A549 (cell line): Measurements from ENCODE around the gene TFPI2. TPM values are rescaled to one million over a fixed set of nuclear protein-coding genes. Genes with fewer than 3 reads are reported as not detected.

Experiments
- ATAC-seq, 2 experiments: fragments of 200-7000 bp in 1 of 2; fragments of >200 bp in 1 of 2; cut with Nextera tagmentation in 1 of 2; cut with Tn5 transposase in 1 of 2; 3 replicates each; pipeline versions ENCODE4 v1.8.0 to v1.9.1; 2018 to 2020; ENCODE audit warnings: mild to moderate bottlenecking in 1 of 2, moderate library complexity in 1 of 2
- CTCF ChIA-PET: fragments of 300-600 bp; sonication (Branson Sonifier 250); formaldehyde crosslinking; extraction: SDS; loops from one replicate; lab custom pipeline; 2021; ENCODE audit warnings: antibody characterized with exemption, inconsistent platforms; lab: Yijun Ruan, JAX
- POLR2A ChIA-PET: fragments of 350-600 bp; formaldehyde crosslinking; extraction: SDS; loops from one replicate; lab custom pipeline; 2021; ENCODE audit warnings: antibody characterized with exemption, inconsistent platforms; lab: Yijun Ruan, JAX
- DNase-seq, 2 experiments: peaks; one replicate each; pipeline versions ENCODE4 v3.0.0 to v3.0.0-alpha.2; 2011 to 2016; ENCODE audit warnings: low read depth in 1 of 2, low spot score in 1 of 2
- FAIRE-seq: peaks from 2 replicates; lab custom pipeline; 2011; peaks lifted over from hg19 to GRCh38; lab: Jason Lieb, UNC
- H3K27ac ChIP-seq, 2 experiments: fragments of >200 bp; sonication (Bioruptor Twin); formaldehyde crosslinking; 3 replicates each; pipeline ENCODE4 v1.5.1; 2016 to 2017
- H3K4me1 ChIP-seq: fragments of >200 bp; sonication (Bioruptor Twin); formaldehyde crosslinking; 3 replicates; pipeline ENCODE4 v1.6.1; 2016
- H3K4me2 ChIP-seq: fragments of >200 bp; sonication (Bioruptor Twin); formaldehyde crosslinking; 3 replicates; pipeline ENCODE4 v1.6.1; 2016
- H3K4me3 ChIP-seq: fragments of >200 bp; sonication (Bioruptor Twin); formaldehyde crosslinking; 3 replicates; pipeline ENCODE4 v1.5.1; 2016
- H3K9me3 ChIP-seq: fragments of >200 bp; sonication (Bioruptor Twin); formaldehyde crosslinking; 3 replicates; pipeline ENCODE4 v1.6.1; 2016
- CEBPB ChIP-seq, 2 experiments: fragments of >200 bp in 1 of 2; sonication (Bioruptor Twin) in 1 of 2; formaldehyde crosslinking in 1 of 2; IDR thresholded peaks; 2 replicates each; pipeline ENCODE4 v1.6.1; 2012 to 2016
- EP300 ChIP-seq, 2 experiments: fragments of >200 bp; sonication (Bioruptor Twin); formaldehyde crosslinking; IDR thresholded peaks; 2 replicates in 1 of 2; 3 replicates in 1 of 2; pipeline ENCODE4 v1.6.1; 2016 to 2017
- GATA3 ChIP-seq: IDR thresholded peaks from 2 replicates; pipeline ENCODE4 v1.6.1; 2012; ENCODE audit warnings: borderline replicate concordance
- JUN ChIP-seq, 2 experiments: fragments of >200 bp; sonication (Bioruptor Twin); formaldehyde crosslinking; IDR thresholded peaks; 2 replicates in 1 of 2; 3 replicates in 1 of 2; pipeline ENCODE4 v1.6.1; 2016 to 2017
- KDM5A ChIP-seq: fragments of 200-600 bp; sonication (generic); IDR thresholded peaks from 2 replicates; pipeline ENCODE4 v1.6.1; 2016; ENCODE audit warnings: antibody characterized with exemption, mild to moderate bottlenecking
- MAZ ChIP-seq: fragments of 150-350 bp; IDR thresholded peaks from 2 replicates; pipeline ENCODE4 v1.6.1; 2014; ENCODE audit warnings: antibody characterized with exemption, low read depth, low read length, borderline replicate concordance
- MYC ChIP-seq: IDR thresholded peaks from 2 replicates; pipeline ENCODE4 v1.6.1; 2012; ENCODE audit warnings: mild to moderate bottlenecking, inconsistent platforms, low read length, improper control_type of control experiment, borderline replicate concordance
- PHF8 ChIP-seq: fragments of 200-600 bp; sonication (generic); IDR thresholded peaks from 2 replicates; pipeline ENCODE4 v1.6.1; 2016; ENCODE audit warnings: low read depth, mild to moderate bottlenecking, antibody characterized with exemption, moderate library complexity, borderline replicate concordance
- POLR2A ChIP-seq: IDR thresholded peaks from 2 replicates; pipeline ENCODE4 v1.6.1; 2012; ENCODE audit warnings: mild to moderate bottlenecking, low read length
- POLR2AphosphoS2 ChIP-seq: conservative IDR thresholded peaks from 2 replicates; pipeline ENCODE4 v1.6.1; 2012; ENCODE audit warnings: low read length, improper control_type of control experiment, inconsistent platforms
- RAD21 ChIP-seq, 2 experiments: fragments of >200 bp in 1 of 2; sonication (Bioruptor Twin) in 1 of 2; formaldehyde crosslinking in 1 of 2; IDR thresholded peaks in 1 of 2; conservative IDR thresholded peaks in 1 of 2; 2 replicates in 1 of 2; 3 replicates in 1 of 2; pipeline ENCODE4 v1.6.1; 2012 to 2018; ENCODE audit warnings: inconsistent platforms in 1 of 2
- RCOR1 ChIP-seq: fragments of 150-350 bp; IDR thresholded peaks from 2 replicates; pipeline ENCODE4 v1.6.1; 2014; ENCODE audit warnings: antibody characterized with exemption, low read length, low read depth
- RNF2 ChIP-seq: fragments of 200-600 bp; sonication (generic); IDR thresholded peaks from 2 replicates; pipeline ENCODE4 v1.6.1; 2016; ENCODE audit warnings: low read depth, mild to moderate bottlenecking, antibody characterized with exemption, moderate library complexity, borderline replicate concordance
- SREBF2 ChIP-seq: fragments of 450-650 bp; IDR thresholded peaks from 2 replicates; pipeline ENCODE4 v1.6.1; 2014; ENCODE audit warnings: mild to moderate bottlenecking, moderate library complexity
- TFCP2L1 ChIP-seq: fragments of 250-450 bp; sonication (Bioruptor Pico); IDR thresholded peaks from 2 replicates; pipeline ENCODE4 v1.5.0; 2021; ENCODE audit warnings: mild to moderate bottlenecking
- ZC3H11A ChIP-seq: fragments of 450-650 bp; IDR thresholded peaks from 2 replicates; pipeline ENCODE4 v1.6.1; 2014; ENCODE audit warnings: antibody characterized with exemption, mild to moderate bottlenecking
- ZSCAN20 ChIP-seq: fragments of 250-450 bp; sonication (Bioruptor Pico); IDR thresholded peaks from 2 replicates; pipeline ENCODE4 v1.8.0; 2022; ENCODE audit warnings: mild to moderate bottlenecking, moderate library complexity
- WGBS: methylation state at CpG from one replicate; pipeline ENCODE4 v1.1.6; 2017; ENCODE audit errors: missing lambda C conversion rate; 5-methylcytosine and 5-hydroxymethylcytosine counted together
- polyA plus RNA-seq, 4 experiments: library from polyadenylated mRNA; depleted of rRNA in 3 of 4; stranded (reverse); fragments of >200 nt; fragmentation: RNase III in 1 of 4; extraction: RNeasy Plus Mini Kit Qiagen cat#74134 plus additional on column Dnase treatment in 1 of 4; gene quantifications; 2 replicates in 3 of 4; 3 replicates in 1 of 4; pipeline ENCODE4 v1.2.3, GENCODE V29; 2011 to 2017
- TF ChIP-seq, protein P1 (sequence below): fragments of 450-650 bp; IDR thresholded peaks from 2 replicates; pipeline ENCODE4 v1.6.1; 2014; ENCODE audit warnings: antibody characterized with exemption
- TF ChIP-seq, protein P2 (sequence below): fragments of >200 bp; sonication (Bioruptor Twin); formaldehyde crosslinking; IDR thresholded peaks from 3 replicates; pipeline ENCODE4 v1.5.1; 2016
- TF ChIP-seq, protein P3 (sequence below): IDR thresholded peaks from 2 replicates; pipeline ENCODE4 v1.6.1; 2012; ENCODE audit warnings: low read depth, borderline replicate concordance
- TF ChIP-seq, protein P4 (sequence below): fragments of 200-600 bp; sonication (generic); IDR thresholded peaks from 2 replicates; pipeline ENCODE4 v1.6.1; 2016; ENCODE audit warnings: antibody characterized with exemption, mild to moderate bottlenecking, moderate library complexity

Gene TFPI2
- polyA plus RNA-seq, 2 of the 4 experiments (the other 2 are of a cell fraction), result 156 to 172 TPM

DNA sequence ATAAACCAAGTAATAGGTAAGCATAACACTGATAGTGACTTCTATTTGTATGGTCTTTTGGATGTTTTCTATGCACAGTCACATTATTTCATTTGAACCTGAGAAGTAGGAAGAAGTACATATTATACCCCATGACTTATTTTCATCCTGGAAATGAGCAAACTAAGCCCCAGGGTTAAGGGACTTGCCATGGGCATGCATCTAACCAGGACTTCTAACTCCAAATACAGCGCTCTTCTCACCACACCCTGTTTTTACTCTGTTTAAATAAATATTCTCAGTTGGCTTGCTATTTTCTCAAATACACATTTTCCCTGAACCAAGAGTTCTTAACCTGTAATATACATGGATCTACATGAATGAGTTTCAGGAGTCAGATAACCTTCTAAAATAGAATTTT, 47.3 kb upstream of the TFPI2 start:
- ChIA-PET CTCF (no interaction called here), POLR2A (no interaction called here)
- DNase-seq, result no peak
- Histone ChIP-seq H3K4me1 (no peaks in the 10 kb centered on the region), H3K27ac (no peak overlapping the region), H3K9me3 (no peaks in the 10 kb centered on the region), H3K4me3 (no peak overlapping the region), H3K4me2 (no peak overlapping the region)
- FAIRE-seq, result no peak
- TF ChIP-seq, protein P1, sequence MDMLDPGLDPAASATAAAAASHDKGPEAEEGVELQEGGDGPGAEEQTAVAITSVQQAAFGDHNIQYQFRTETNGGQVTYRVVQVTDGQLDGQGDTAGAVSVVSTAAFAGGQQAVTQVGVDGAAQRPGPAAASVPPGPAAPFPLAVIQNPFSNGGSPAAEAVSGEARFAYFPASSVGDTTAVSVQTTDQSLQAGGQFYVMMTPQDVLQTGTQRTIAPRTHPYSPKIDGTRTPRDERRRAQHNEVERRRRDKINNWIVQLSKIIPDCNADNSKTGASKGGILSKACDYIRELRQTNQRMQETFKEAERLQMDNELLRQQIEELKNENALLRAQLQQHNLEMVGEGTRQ, result no peak
- TF ChIP-seq MAZ (no peak), ZC3H11A (no peak; the same call in 1 of the 2 replicates)
- WGBS, result 89% methylated on average over 1 of the region's 1 CpG
- ATAC-seq, result no peak

DNA sequence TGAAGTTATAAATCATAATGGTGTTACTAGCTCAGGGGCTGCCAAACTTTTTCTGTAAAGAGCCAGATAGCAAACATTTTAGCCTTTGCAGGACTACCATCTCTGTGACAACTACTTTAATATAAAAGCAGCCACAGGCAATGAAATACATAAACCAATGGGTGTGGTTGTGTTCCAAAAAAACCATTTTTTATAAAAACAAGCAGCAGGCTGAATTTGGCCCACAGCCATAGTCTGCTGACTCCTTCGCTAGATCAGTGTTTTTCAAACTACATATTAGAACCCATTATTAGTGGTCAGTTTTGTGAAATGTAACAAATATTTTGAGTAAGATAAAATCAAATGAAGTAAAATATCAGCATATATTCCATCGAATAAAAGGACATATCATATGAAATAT, 44.5 kb upstream of the TFPI2 start:
- CTCF ChIA-PET, result no interaction called here
- no peak overlapping the region for H3K4me2 ChIP-seq
- 57% methylated on average over 2 of the region's 2 CpGs for WGBS
- no peaks in the 10 kb centered on the region for H3K9me3 ChIP-seq
- POLR2A ChIA-PET, result no interaction called here
- H3K4me3 ChIP-seq, result no peak overlapping the region
- FAIRE-seq (no peak), ATAC-seq (no peak), DNase-seq (no peak)
- H3K4me1 ChIP-seq, result no peaks in the 10 kb centered on the region
- H3K27ac ChIP-seq, result no peak overlapping the region
- TF ChIP-seq, protein P2, sequence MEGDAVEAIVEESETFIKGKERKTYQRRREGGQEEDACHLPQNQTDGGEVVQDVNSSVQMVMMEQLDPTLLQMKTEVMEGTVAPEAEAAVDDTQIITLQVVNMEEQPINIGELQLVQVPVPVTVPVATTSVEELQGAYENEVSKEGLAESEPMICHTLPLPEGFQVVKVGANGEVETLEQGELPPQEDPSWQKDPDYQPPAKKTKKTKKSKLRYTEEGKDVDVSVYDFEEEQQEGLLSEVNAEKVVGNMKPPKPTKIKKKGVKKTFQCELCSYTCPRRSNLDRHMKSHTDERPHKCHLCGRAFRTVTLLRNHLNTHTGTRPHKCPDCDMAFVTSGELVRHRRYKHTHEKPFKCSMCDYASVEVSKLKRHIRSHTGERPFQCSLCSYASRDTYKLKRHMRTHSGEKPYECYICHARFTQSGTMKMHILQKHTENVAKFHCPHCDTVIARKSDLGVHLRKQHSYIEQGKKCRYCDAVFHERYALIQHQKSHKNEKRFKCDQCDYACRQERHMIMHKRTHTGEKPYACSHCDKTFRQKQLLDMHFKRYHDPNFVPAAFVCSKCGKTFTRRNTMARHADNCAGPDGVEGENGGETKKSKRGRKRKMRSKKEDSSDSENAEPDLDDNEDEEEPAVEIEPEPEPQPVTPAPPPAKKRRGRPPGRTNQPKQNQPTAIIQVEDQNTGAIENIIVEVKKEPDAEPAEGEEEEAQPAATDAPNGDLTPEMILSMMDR, result no peak
- no peak for TF ChIP-seq POLR2AphosphoS2
- TF ChIP-seq PHF8, result no peak
- TF ChIP-seq RAD21 (conservative IDR thresholded peaks at IDR 0.05 in 1 of 2, IDR thresholded peaks at IDR 0.05 in 1 of 2), result no peak
- no peak for TF ChIP-seq RCOR1
- no peak for TF ChIP-seq MYC
- no peak for TF ChIP-seq GATA3
- no peak for TF ChIP-seq ZSCAN20 (CRISPR knock-in tag)
- no peak for TF ChIP-seq JUN (IDR thresholded peaks at IDR 0.05)
- TF ChIP-seq, protein P3, sequence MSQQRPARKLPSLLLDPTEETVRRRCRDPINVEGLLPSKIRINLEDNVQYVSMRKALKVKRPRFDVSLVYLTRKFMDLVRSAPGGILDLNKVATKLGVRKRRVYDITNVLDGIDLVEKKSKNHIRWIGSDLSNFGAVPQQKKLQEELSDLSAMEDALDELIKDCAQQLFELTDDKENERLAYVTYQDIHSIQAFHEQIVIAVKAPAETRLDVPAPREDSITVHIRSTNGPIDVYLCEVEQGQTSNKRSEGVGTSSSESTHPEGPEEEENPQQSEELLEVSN, result no peak
- TF ChIP-seq, protein P4, sequence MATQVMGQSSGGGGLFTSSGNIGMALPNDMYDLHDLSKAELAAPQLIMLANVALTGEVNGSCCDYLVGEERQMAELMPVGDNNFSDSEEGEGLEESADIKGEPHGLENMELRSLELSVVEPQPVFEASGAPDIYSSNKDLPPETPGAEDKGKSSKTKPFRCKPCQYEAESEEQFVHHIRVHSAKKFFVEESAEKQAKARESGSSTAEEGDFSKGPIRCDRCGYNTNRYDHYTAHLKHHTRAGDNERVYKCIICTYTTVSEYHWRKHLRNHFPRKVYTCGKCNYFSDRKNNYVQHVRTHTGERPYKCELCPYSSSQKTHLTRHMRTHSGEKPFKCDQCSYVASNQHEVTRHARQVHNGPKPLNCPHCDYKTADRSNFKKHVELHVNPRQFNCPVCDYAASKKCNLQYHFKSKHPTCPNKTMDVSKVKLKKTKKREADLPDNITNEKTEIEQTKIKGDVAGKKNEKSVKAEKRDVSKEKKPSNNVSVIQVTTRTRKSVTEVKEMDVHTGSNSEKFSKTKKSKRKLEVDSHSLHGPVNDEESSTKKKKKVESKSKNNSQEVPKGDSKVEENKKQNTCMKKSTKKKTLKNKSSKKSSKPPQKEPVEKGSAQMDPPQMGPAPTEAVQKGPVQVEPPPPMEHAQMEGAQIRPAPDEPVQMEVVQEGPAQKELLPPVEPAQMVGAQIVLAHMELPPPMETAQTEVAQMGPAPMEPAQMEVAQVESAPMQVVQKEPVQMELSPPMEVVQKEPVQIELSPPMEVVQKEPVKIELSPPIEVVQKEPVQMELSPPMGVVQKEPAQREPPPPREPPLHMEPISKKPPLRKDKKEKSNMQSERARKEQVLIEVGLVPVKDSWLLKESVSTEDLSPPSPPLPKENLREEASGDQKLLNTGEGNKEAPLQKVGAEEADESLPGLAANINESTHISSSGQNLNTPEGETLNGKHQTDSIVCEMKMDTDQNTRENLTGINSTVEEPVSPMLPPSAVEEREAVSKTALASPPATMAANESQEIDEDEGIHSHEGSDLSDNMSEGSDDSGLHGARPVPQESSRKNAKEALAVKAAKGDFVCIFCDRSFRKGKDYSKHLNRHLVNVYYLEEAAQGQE, result no peak
- TF ChIP-seq POLR2A, result no peak
- no peak for TF ChIP-seq TFCP2L1
- TF ChIP-seq CEBPB (IDR thresholded peaks at IDR 0.05), result no peak
- TF ChIP-seq, all 56 proteins: peak for 0

DNA sequence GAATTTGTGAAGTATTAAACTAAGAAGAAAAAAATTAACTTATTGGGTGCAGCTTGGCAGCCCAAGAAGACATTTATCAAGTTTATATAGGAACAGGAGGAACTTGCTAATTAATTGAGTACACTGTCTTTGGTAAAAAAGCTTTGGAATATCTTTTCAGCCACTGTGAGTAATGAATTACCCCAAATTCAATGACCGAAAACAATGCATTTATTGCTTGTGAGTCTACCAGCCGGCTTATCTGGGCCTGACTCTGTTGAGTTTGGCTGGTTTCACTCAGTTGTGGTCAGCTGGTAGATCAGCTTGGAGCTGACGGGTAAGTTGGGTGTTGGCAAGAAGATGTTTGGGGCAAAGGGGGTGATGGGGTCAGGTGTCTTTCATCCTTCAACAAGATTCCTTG, 42.6 kb upstream of the TFPI2 start:
- ChIA-PET POLR2A (no interaction called here), CTCF (no interaction called here)
- Histone ChIP-seq H3K4me1 (no peaks in the 10 kb centered on the region), H3K4me3 (no peak overlapping the region), H3K9me3 (no peaks in the 10 kb centered on the region), H3K27ac (no peak overlapping the region), H3K4me2 (no peak overlapping the region)
- 85% methylated on average over 3 of the region's 3 CpGs for WGBS
- no peak for ATAC-seq
- DNase-seq, result no peak
- no peak for FAIRE-seq
- TF ChIP-seq RNF2 (no peak), RAD21 (conservative IDR thresholded peaks at IDR 0.05 in 1 of 2, IDR thresholded peaks at IDR 0.05 in 1 of 2) (no peak), MYC (no peak), SREBF2 (no peak), KDM5A (no peak), EP300 (IDR thresholded peaks at IDR 0.05) (no peak), CEBPB (IDR thresholded peaks at IDR 0.05) (no peak)
- TF ChIP-seq, protein P2, result no peak
- TF ChIP-seq, protein P4, result no peak
